Thymus (tissue), 11 donors: ENCODE measurements around the gene KCNJ16. TPM values are rescaled to one million over a fixed set of nuclear protein-coding genes. Genes with fewer than 3 reads are reported as not detected.

Experiments used
- DNase-seq, 9 donors: peaks; one replicate each; pipeline ENCODE4 v3.0.0-alpha.2; 2013; ENCODE audit warnings: low spot score in 9 of 9, low read depth in 6 of 9, missing footprints in 1 of 9
- H3K27ac ChIP-seq, 2 donors: one replicate each; pipeline ENCODE4 v1.5.1; 2013; ENCODE audit warnings: control low read depth in 1 of 2, low read depth in 1 of 2, low read length in 1 of 2, mild to moderate bottlenecking in 1 of 2, moderate library complexity in 1 of 2
- H3K27me3 ChIP-seq, 2 donors: one replicate each; pipeline ENCODE4 v1.5.1; 2013; ENCODE audit warnings: low read length in 1 of 2; ENCODE audit not compliant: control insufficient read depth in 2 of 2, insufficient read depth in 1 of 2
- H3K36me3 ChIP-seq, 2 donors: one replicate each; pipeline ENCODE4 v1.5.1; 2013; ENCODE audit warnings: low read length in 1 of 2, mild to moderate bottlenecking in 1 of 2, moderate library complexity in 1 of 2; ENCODE audit not compliant: control insufficient read depth in 2 of 2, insufficient read depth in 2 of 2
- H3K4me1 ChIP-seq, 2 donors: one replicate each; pipeline ENCODE4 v1.5.1; 2013; ENCODE audit warnings: low read length in 2 of 2; ENCODE audit not compliant: control insufficient read depth in 2 of 2, insufficient read depth in 2 of 2
- H3K4me3 ChIP-seq, 2 donors: one replicate each; pipeline ENCODE4 v1.5.1; 2013; ENCODE audit warnings: low read length in 2 of 2, control low read depth in 1 of 2, mild to moderate bottlenecking in 1 of 2
- H3K9me3 ChIP-seq, 2 donors: one replicate each; pipeline ENCODE4 v1.5.1; 2013; ENCODE audit warnings: low read length in 1 of 2, mild to moderate bottlenecking in 1 of 2; ENCODE audit not compliant: control insufficient read depth in 2 of 2, insufficient read depth in 1 of 2
- WGBS: extraction: QIAGEN DNeasy Blood & Tissue Kit; methylation state at CpG from one replicate; pipeline ENCODE4 v1.1.7; 2013; 5-methylcytosine and 5-hydroxymethylcytosine counted together
- polyA plus RNA-seq: library from polyadenylated mRNA; stranded (reverse); fragments of 200-250 nt; gene quantifications from one replicate; pipeline ENCODE4 v1.2.3, GENCODE V29; 2013
- total RNA-seq: library from RNA; stranded (reverse); fragments of 120-200 nt; gene quantifications from one replicate; pipeline ENCODE4 v1.2.4, GENCODE V29; 2013
- donor health status: healthy.

The KCNJ16 gene
- total and polyA plus RNA-seq, 2 donors = 0.05 to 3.9 TPM

- 97% methylated on average over 3 of the region's 3 CpGs for WGBS
These were observed 63.4 kb downstream of the KCNJ16 start for GRCh38 chr17:70138291-70138865.

GRCh38 chr17:70139449-70139993 is 64.5 kb downstream of the KCNJ16 start:
- Histone ChIP-seq H3K36me3 (no peaks in the 10 kb centered on the region), H3K27me3 (no peaks in the 10 kb centered on the region), H3K9me3 (no peaks in the 10 kb centered on the region), H3K4me1 (no peaks in the 10 kb centered on the region), H3K4me3 (no peak overlapping the region), H3K27ac (no peak overlapping the region)
- DNase-seq = no peak
- WGBS = 90% methylated on average over 3 of the region's 3 CpGs

More at GRCh38 chr17:70138291-70138865, 63.4 kb downstream of the KCNJ16 start:
- no peaks in the 10 kb centered on the region for H3K9me3 ChIP-seq
- no peaks in the 10 kb centered on the region for H3K36me3 ChIP-seq
- DNase-seq = no peak
- no peaks in the 10 kb centered on the region for H3K4me1 ChIP-seq
- no peaks in the 10 kb centered on the region for H3K27me3 ChIP-seq
- H3K4me3 ChIP-seq = no peak overlapping the region
- peak overlapping the region in 1 of 2 donors; percentile 62 for H3K27ac ChIP-seq

GRCh38 chr17:70144260-70144846 is 69.3 kb downstream of the KCNJ16 start:
- no peak overlapping the region for H3K4me3 ChIP-seq
- no peaks in the 10 kb centered on the region for H3K4me1 ChIP-seq
- 44% methylated on average over 6 of the region's 6 CpGs for WGBS
- no peak overlapping the region for H3K27ac ChIP-seq
- H3K9me3 ChIP-seq = no peaks in the 10 kb centered on the region
- H3K36me3 ChIP-seq = no peaks in the 10 kb centered on the region
- H3K27me3 ChIP-seq = no peaks in the 10 kb centered on the region
- DNase-seq = peak in 4 of 9 donors; percentile 7 to 32 (median 12)

- DNase-seq = no peak
- Histone ChIP-seq H3K27me3 (no peaks in the 10 kb centered on the region), H3K4me3 (no peak overlapping the region), H3K4me1 (no peaks in the 10 kb centered on the region), H3K9me3 (no peaks in the 10 kb centered on the region), H3K36me3 (no peaks in the 10 kb centered on the region), H3K27ac (no peak overlapping the region)
- 97% methylated on average over 3 of the region's 3 CpGs for WGBS
These were observed 78.2 kb downstream of the KCNJ16 start for GRCh38 chr17:70153210-70153609.

- Histone ChIP-seq H3K36me3 (no peaks in the 10 kb centered on the region), H3K4me3 (no peak overlapping the region), H3K27ac (no peak overlapping the region), H3K4me1 (no peaks in the 10 kb centered on the region), H3K9me3 (no peaks in the 10 kb centered on the region), H3K27me3 (no peaks in the 10 kb centered on the region)
- no peak for DNase-seq
- WGBS = 88% methylated on average over 4 of the region's 4 CpGs
These were observed 82.1 kb downstream of the KCNJ16 start for GRCh38 chr17:70157151-70157550.

DNA sequence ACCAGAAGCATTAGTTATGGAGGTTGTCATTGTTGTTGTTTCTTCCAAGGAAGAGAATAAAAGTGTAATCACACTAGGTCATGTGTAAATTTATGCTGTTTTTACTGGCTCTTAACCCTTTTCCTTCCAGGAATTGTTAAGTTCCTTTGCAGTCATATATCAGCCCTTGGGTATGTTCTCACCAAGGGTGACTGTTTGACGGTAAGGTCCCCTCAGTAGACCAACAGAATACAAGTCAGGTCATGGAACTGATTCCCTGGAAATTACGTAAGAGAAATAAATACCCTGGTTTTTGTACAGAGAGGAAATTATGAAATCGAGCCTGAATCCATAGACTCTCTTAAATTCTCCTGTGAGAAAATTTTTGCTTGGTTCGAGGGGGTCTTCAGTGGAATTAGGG is 83.2 kb downstream of the KCNJ16 start:
- DNase-seq = no peak
- Histone ChIP-seq H3K4me3 (no peak overlapping the region), H3K27ac (no peak overlapping the region), H3K27me3 (no peaks in the 10 kb centered on the region), H3K9me3 (no peaks in the 10 kb centered on the region), H3K36me3 (no peaks in the 10 kb centered on the region), H3K4me1 (no peaks in the 10 kb centered on the region)
- WGBS = 94% methylated on average over 4 of the region's 4 CpGs

- WGBS = 94% methylated on average over 6 of the region's 6 CpGs
- Histone ChIP-seq H3K27ac (no peak overlapping the region), H3K36me3 (no peaks in the 10 kb centered on the region), H3K27me3 (no peaks in the 10 kb centered on the region), H3K4me3 (no peak overlapping the region), H3K9me3 (no peaks in the 10 kb centered on the region), H3K4me1 (no peaks in the 10 kb centered on the region)
- DNase-seq = no peak
These were observed 83.6 kb downstream of the KCNJ16 start for GRCh38 chr17:70158591-70158990.

- H3K9me3 ChIP-seq = no peaks in the 10 kb centered on the region
- H3K4me3 ChIP-seq = no peak overlapping the region
- H3K27me3 ChIP-seq = no peaks in the 10 kb centered on the region
- H3K4me1 ChIP-seq = no peaks in the 10 kb centered on the region
- DNase-seq = no peak
- no peak overlapping the region for H3K27ac ChIP-seq
- 78% methylated on average over 2 of the region's 2 CpGs for WGBS
- no peaks in the 10 kb centered on the region for H3K36me3 ChIP-seq
These were observed 85.0 kb downstream of the KCNJ16 start for GRCh38 chr17:70159980-70160379.

DNA sequence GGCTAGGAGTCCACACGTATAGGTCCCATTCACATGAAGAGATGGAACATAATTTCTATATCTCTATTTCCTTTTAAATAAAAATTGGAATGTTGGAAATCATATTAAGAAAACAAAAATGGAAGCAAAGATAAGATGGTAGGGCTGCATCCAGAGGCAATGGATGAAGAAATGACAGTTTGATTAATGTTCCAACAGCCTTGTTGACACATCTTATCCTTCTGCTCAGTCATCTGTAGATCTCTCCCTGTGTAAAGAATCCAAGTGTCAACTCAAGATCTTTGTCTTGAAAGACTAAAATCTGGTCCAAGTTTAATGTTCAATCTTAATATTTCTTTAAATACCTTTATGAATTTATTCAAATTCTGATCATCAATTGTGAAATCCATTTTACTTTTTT is 86.5 kb downstream of the KCNJ16 start:
- no peak for DNase-seq
- H3K27me3 ChIP-seq = no peaks in the 10 kb centered on the region
- 99% methylated on average over 1 of the region's 1 CpG for WGBS

More for the DNA sequence above, 86.5 kb downstream of the KCNJ16 start:
- H3K4me1 ChIP-seq = no peaks in the 10 kb centered on the region
- H3K9me3 ChIP-seq = no peaks in the 10 kb centered on the region
- H3K27ac ChIP-seq = no peak overlapping the region
- no peaks in the 10 kb centered on the region for H3K36me3 ChIP-seq
- no peak overlapping the region for H3K4me3 ChIP-seq
